Measurements from ENCODE around the gene WFIKKN1. TPM values are rescaled to one million over a fixed set of nuclear protein-coding genes. Genes with fewer than 3 reads are reported as not detected.

Gene WFIKKN1
- total RNA-seq: 0.41 TPM

GRCh38 chr16:630815-631405 lies at the start of gene WFIKKN1:
Gene WFIKKN1 (plus strand): TSS chr16:630985. CDS start chr16:631254, 269 bp downstream.
- no peak for DNase-seq (ENCODE audit: low spot score in 2 of 2)
- no peak for FAIRE-seq

GRCh38 chr16:582218-582613 lies 48.6 kb upstream of the WFIKKN1 start:
- no peak for FAIRE-seq
- no peak for DNase-seq (ENCODE audit: low spot score in 2 of 2)

GRCh38 chr16:582614-583331 lies 48.0 kb upstream of the WFIKKN1 start:
- FAIRE-seq (no peak), DNase-seq (ENCODE audit: low spot score in 2 of 2) (peak in 1 of 2 donors; percentile 52)

GRCh38 chr16:583470-583814 lies 47.3 kb upstream of the WFIKKN1 start:
- DNase-seq (ENCODE audit: low spot score in 2 of 2): no peak
- FAIRE-seq: no peak

GRCh38 chr16:583815-584591 lies 46.8 kb upstream of the WFIKKN1 start:
- DNase-seq (ENCODE audit: low spot score in 2 of 2) (peak in 1 of 2 donors; percentile 62), FAIRE-seq (no peak)

GRCh38 chr16:585351-585750 lies 45.4 kb upstream of the WFIKKN1 start:
- no peak for FAIRE-seq
- DNase-seq (ENCODE audit: low spot score in 2 of 2): no peak

GRCh38 chr16:586047-586644 lies 44.6 kb upstream of the WFIKKN1 start:
- no peak for FAIRE-seq
- no peak for DNase-seq (ENCODE audit: low spot score in 2 of 2)

- FAIRE-seq (no peak), DNase-seq (ENCODE audit: low spot score in 2 of 2) (no peak)
Observed at GRCh38 chr16:586645-587590, 43.9 kb upstream of the WFIKKN1 start.

- no peak for DNase-seq (ENCODE audit: low spot score in 2 of 2)
- FAIRE-seq: no peak
Observed at GRCh38 chr16:588639-588888, 42.2 kb upstream of the WFIKKN1 start.

GRCh38 chr16:588889-589657 lies 41.7 kb upstream of the WFIKKN1 start:
- FAIRE-seq (no peak), DNase-seq (ENCODE audit: low spot score in 2 of 2) (peak; percentile 92 to 97)

GRCh38 chr16:589658-590187 lies 41.1 kb upstream of the WFIKKN1 start, which contains the start of gene RAB40C:
Gene RAB40C (plus strand): TSS chr16:590066. CDS start chr16:590292, 226 bp downstream.
- no peak for FAIRE-seq
- DNase-seq (ENCODE audit: low spot score in 2 of 2): peak; percentile 98 to 99

GRCh38 chr16:590188-590814 lies 40.5 kb upstream of the WFIKKN1 start:
- no peak for FAIRE-seq
- DNase-seq (ENCODE audit: low spot score in 2 of 2): no peak

- no peak for FAIRE-seq
Observed at GRCh38 chr16:590815-591200, 40.0 kb upstream of the WFIKKN1 start.

GRCh38 chr16:591231-591630 lies 39.6 kb upstream of the WFIKKN1 start:
- DNase-seq (ENCODE audit: low spot score in 2 of 2) (no peak), FAIRE-seq (no peak)

More at GRCh38 chr16:590815-591200, 40.0 kb upstream of the WFIKKN1 start:
- DNase-seq (ENCODE audit: low spot score in 2 of 2): no peak

GRCh38 chr16:591892-592517 lies 38.8 kb upstream of the WFIKKN1 start:
- DNase-seq (ENCODE audit: low spot score in 2 of 2): no peak
- no peak for FAIRE-seq

GRCh38 chr16:592518-593306 lies 38.1 kb upstream of the WFIKKN1 start:
- peak in 1 of 2 donors; percentile 54 for DNase-seq (ENCODE audit: low spot score in 2 of 2)
- no peak for FAIRE-seq

- DNase-seq (ENCODE audit: low spot score in 2 of 2) (no peak), FAIRE-seq (no peak)
Observed at GRCh38 chr16:593406-593805, 37.4 kb upstream of the WFIKKN1 start.
